NB4 (cell line): Measurements from ENCODE around the gene NTM.
A peak's percentile ranks its signal among the peaks of the same experiment; 100 is the strongest.

Experiments
- DNase-seq: peaks from one replicate; pipeline ENCODE4 v3.0.0; 2010; ENCODE audit warnings: low read depth
- H3K4me3 ChIP-seq: one replicate; pipeline ENCODE4 v1.5.1; 2011; ENCODE audit warnings: mild to moderate bottlenecking, low read depth, low read length, moderate library complexity
- MYC ChIP-seq: IDR thresholded peaks from 2 replicates; pipeline ENCODE4 v1.6.1; 2011; ENCODE audit warnings: low read depth, low read length
- POLR2A ChIP-seq: IDR thresholded peaks from 2 replicates; pipeline ENCODE4 v1.6.1; 2011; ENCODE audit warnings: mild to moderate bottlenecking; ENCODE audit not compliant: insufficient read length; ENCODE audit errors: extremely low read depth
- TF ChIP-seq, protein P1 (sequence below): IDR thresholded peaks from 2 replicates; pipeline ENCODE4 v1.6.1; 2011; ENCODE audit warnings: low read depth, low read length
- TF ChIP-seq, protein P2 (sequence below): IDR thresholded peaks from one replicate; pipeline ENCODE4 v1.5.1; 2012; ENCODE audit warnings: low read depth, low read length

NTM gene

DNA sequence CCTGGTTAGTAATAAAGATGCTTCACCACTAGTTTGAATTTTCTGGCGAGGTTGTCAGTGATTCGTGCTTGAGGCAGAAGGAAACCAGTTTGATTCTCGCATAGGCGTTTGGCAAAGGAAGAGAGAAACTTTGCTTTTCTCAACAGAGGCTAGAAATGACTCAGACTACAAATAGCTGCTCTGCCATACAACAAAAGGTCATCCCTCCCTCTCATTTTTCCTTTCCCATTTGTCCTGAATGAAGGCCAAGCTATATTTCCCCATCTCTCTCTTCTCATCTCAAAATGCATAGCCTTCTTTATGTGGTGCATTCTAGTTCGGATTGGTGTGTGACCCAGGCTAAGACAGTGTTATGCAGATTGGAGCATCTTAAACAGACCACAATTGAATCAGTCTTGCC lies 741.4 kb downstream of the NTM start:
- TF ChIP-seq, protein P1, sequence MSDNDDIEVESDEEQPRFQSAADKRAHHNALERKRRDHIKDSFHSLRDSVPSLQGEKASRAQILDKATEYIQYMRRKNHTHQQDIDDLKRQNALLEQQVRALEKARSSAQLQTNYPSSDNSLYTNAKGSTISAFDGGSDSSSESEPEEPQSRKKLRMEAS: no peak
- TF ChIP-seq POLR2A (no peak), MYC (no peak)
- TF ChIP-seq, protein P2, sequence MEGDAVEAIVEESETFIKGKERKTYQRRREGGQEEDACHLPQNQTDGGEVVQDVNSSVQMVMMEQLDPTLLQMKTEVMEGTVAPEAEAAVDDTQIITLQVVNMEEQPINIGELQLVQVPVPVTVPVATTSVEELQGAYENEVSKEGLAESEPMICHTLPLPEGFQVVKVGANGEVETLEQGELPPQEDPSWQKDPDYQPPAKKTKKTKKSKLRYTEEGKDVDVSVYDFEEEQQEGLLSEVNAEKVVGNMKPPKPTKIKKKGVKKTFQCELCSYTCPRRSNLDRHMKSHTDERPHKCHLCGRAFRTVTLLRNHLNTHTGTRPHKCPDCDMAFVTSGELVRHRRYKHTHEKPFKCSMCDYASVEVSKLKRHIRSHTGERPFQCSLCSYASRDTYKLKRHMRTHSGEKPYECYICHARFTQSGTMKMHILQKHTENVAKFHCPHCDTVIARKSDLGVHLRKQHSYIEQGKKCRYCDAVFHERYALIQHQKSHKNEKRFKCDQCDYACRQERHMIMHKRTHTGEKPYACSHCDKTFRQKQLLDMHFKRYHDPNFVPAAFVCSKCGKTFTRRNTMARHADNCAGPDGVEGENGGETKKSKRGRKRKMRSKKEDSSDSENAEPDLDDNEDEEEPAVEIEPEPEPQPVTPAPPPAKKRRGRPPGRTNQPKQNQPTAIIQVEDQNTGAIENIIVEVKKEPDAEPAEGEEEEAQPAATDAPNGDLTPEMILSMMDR: no peak
- no peak overlapping the region for H3K4me3 ChIP-seq
- no peak for DNase-seq

GRCh38 chr11:132112846-132113245 lies 742.4 kb downstream of the NTM start:
- TF ChIP-seq, protein P2: no peak
- TF ChIP-seq, protein P1: no peak
- no peak for TF ChIP-seq POLR2A
- no peak for TF ChIP-seq MYC
- no peak overlapping the region for H3K4me3 ChIP-seq
- no peak for DNase-seq

DNA sequence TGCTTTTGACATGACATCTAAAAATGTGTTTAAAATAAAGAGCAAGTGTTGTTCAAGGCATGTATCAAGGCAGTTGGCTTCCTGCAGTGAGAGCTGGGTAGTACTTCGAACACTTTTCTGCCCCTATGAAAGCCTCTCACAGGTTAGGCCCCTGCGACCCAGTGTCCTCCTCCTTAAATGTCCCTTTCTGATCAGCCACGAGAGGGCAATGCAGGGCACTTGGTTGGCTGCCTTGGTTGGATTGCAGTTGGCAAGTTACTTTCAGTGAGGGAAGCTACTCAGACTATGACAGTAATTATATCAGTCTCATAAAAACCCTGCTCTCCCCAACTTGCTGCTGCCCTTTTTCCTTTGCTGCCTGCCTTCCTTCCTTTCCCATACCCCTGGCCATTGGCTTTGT lies 743.8 kb downstream of the NTM start:
- DNase-seq: peak; percentile 46

GRCh38 chr11:132114743-132115142 lies 744.3 kb downstream of the NTM start:
- no peak overlapping the region for H3K4me3 ChIP-seq

More for the DNA sequence above, 743.8 kb downstream of the NTM start:
- H3K4me3 ChIP-seq: no peak overlapping the region
- TF ChIP-seq MYC: no peak
- TF ChIP-seq, protein P2: peak; percentile 54
- TF ChIP-seq, protein P1: no peak

DNA sequence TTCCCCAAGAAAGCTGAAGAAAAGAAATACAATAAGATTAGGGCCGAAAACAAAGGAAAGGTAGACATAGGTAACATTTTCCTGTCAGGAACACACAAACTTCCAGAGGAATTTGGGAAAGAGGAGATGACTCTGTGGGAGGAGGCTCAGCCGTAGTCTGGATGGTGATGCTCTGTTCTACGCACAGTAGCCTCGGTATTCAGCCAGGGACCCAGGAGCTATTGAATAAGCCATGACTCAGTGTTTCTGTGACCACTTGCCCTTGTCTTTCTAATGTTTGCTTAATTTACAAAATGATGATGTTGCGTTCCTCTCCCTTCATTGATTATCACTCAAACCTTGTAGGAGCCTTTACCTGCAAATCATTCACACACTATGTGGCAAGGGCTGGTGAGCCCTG lies 745.0 kb downstream of the NTM start:
- no peak for DNase-seq
- TF ChIP-seq MYC (no peak), POLR2A (no peak)
- TF ChIP-seq, protein P2: no peak
- TF ChIP-seq, protein P1: no peak
- H3K4me3 ChIP-seq: no peak overlapping the region

More at GRCh38 chr11:132114743-132115142, 744.3 kb downstream of the NTM start:
- no peak for DNase-seq
- no peak for TF ChIP-seq POLR2A
- TF ChIP-seq, protein P1: no peak

DNA sequence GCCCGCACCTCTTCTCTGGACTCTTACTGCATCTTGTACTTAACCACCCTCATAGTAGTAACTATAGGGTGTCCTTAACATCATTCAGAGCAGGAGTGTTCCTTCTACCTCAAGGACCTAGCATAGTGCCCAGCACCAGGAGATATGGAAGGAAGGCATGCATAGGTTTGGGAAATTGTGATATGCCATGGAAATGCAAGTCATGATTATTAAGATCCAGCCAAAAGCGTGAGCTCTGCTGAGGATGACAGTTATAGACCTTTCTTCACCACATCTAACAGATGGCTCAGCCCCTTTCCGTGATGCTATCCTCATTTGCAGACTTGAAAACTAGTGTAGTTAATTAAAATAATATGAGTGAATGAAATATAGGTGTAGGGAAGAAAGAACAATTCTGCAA lies 746.1 kb downstream of the NTM start:
- no peak for DNase-seq
- no peak overlapping the region for H3K4me3 ChIP-seq
- TF ChIP-seq, protein P1: no peak
- TF ChIP-seq, protein P2: no peak
- TF ChIP-seq MYC (no peak), POLR2A (no peak)
